ENCODE data around the gene INVS. TPM values are rescaled to one million over a fixed set of nuclear protein-coding genes. Genes with fewer than 3 reads are reported as not detected.

INVS gene
- total RNA-seq, 2 donors from 2014 or later: 37.8 to 46.8 TPM

- no peak overlapping the region for H3K27ac ChIP-seq
- no peaks in the 10 kb centered on the region for H3K27me3 ChIP-seq (replicated peaks; ENCODE audit: insufficient read depth)
- no peaks in the 10 kb centered on the region for H3K36me3 ChIP-seq
- H3K4me1 ChIP-seq (ENCODE audit: control insufficient read depth in 1 of 2, low read depth in 2 of 2): peaks cover 0 to 6% of the 10 kb centered on the region in 2 donors
- ATAC-seq (ENCODE audit: insufficient number of reproducible peaks, low FRiP score, low read depth) (no peak), DNase-seq (ENCODE audit: low spot score) (no peak)
- TF ChIP-seq CTCF (IDR thresholded peaks at IDR 0.05): no peak
- no peak overlapping the region for H3K4me3 ChIP-seq
- H3K9me3 ChIP-seq: no peaks in the 10 kb centered on the region
Observed at GRCh38 chr9:100150214-100150613, 51.2 kb downstream of the INVS start.

- H3K4me3 ChIP-seq: no peak overlapping the region
- no peaks in the 10 kb centered on the region for H3K9me3 ChIP-seq
- H3K27me3 ChIP-seq (replicated peaks; ENCODE audit: insufficient read depth): no peaks in the 10 kb centered on the region
- DNase-seq (ENCODE audit: low spot score): no peak
- TF ChIP-seq CTCF (IDR thresholded peaks at IDR 0.05): no peak
- H3K36me3 ChIP-seq: no peaks in the 10 kb centered on the region
- no peaks in the 10 kb centered on the region for H3K4me1 ChIP-seq (ENCODE audit: control insufficient read depth in 1 of 2, low read depth in 2 of 2)
- ATAC-seq (ENCODE audit: insufficient number of reproducible peaks, low FRiP score, low read depth): no peak
- no peak overlapping the region for H3K27ac ChIP-seq
Observed at GRCh38 chr9:100160021-100160420, 61.0 kb downstream of the INVS start.

GRCh38 chr9:100167176-100167575 lies 68.1 kb downstream of the INVS start:
- no peaks in the 10 kb centered on the region for H3K4me1 ChIP-seq (ENCODE audit: control insufficient read depth in 1 of 2, low read depth in 2 of 2)
- no peaks in the 10 kb centered on the region for H3K36me3 ChIP-seq
- no peak for DNase-seq (ENCODE audit: low spot score)
- no peaks in the 10 kb centered on the region for H3K9me3 ChIP-seq
- ATAC-seq (ENCODE audit: insufficient number of reproducible peaks, low FRiP score, low read depth): no peak
- H3K27me3 ChIP-seq (replicated peaks; ENCODE audit: insufficient read depth): no peaks in the 10 kb centered on the region
- no peak overlapping the region for H3K4me3 ChIP-seq
- TF ChIP-seq CTCF (IDR thresholded peaks at IDR 0.05): no peak
- no peak overlapping the region for H3K27ac ChIP-seq

GRCh38 chr9:100167915-100168654 lies 69.0 kb downstream of the INVS start:
- H3K4me1 ChIP-seq (ENCODE audit: control insufficient read depth in 1 of 2, low read depth in 2 of 2): no peaks in the 10 kb centered on the region
- no peaks in the 10 kb centered on the region for H3K27me3 ChIP-seq (replicated peaks; ENCODE audit: insufficient read depth)
- H3K9me3 ChIP-seq: no peaks in the 10 kb centered on the region
- ATAC-seq (ENCODE audit: insufficient number of reproducible peaks, low FRiP score, low read depth) (no peak), DNase-seq (ENCODE audit: low spot score) (no peak)
- no peak overlapping the region for H3K4me3 ChIP-seq
- H3K36me3 ChIP-seq: no peaks in the 10 kb centered on the region
- TF ChIP-seq CTCF (IDR thresholded peaks at IDR 0.05): no peak
- H3K27ac ChIP-seq: no peak overlapping the region

- no peaks in the 10 kb centered on the region for H3K36me3 ChIP-seq
- no peak overlapping the region for H3K27ac ChIP-seq
- DNase-seq (ENCODE audit: low spot score) (no peak), ATAC-seq (ENCODE audit: insufficient number of reproducible peaks, low FRiP score, low read depth) (no peak)
- no peaks in the 10 kb centered on the region for H3K9me3 ChIP-seq
- H3K4me3 ChIP-seq: no peak overlapping the region
- H3K27me3 ChIP-seq (replicated peaks; ENCODE audit: insufficient read depth): no peaks in the 10 kb centered on the region
- TF ChIP-seq CTCF (IDR thresholded peaks at IDR 0.05): no peak
- no peaks in the 10 kb centered on the region for H3K4me1 ChIP-seq (ENCODE audit: control insufficient read depth in 1 of 2, low read depth in 2 of 2)
Observed at GRCh38 chr9:100170085-100170484, 71.0 kb downstream of the INVS start.
